Gastroesophageal sphincter (tissue), 4 donors: ENCODE measurements around the gene EXOSC6. TPM values are rescaled to one million over a fixed set of nuclear protein-coding genes. Genes with fewer than 3 reads are reported as not detected.
A peak's percentile ranks its signal among the peaks of the same experiment; 100 is the strongest.
"Not testable (repeated sequence)": the region's sequence is repeated elsewhere in the genome, so short reads cannot be mapped to it uniquely, and the experiment has no call there.

Experiments used
- ATAC-seq: fragments of 150-250 bp; one replicate; pipeline ENCODE4 v1.9.1; 2016; ENCODE audit warnings: mild to moderate bottlenecking, moderate library complexity
- H3K27ac ChIP-seq, 4 donors: fragments of 200-600 bp; sonication (generic) in 3 of 4; 1 replicate in 3 of 4; 2 replicates in 1 of 4; pipeline ENCODE4 v1.5.1; 2016 to 2019
- H3K27me3 ChIP-seq: fragments of 200-600 bp; sonication (generic); one replicate; pipeline ENCODE4 v1.5.1; 2019
- H3K36me3 ChIP-seq, 2 donors: fragments of 200-600 bp; sonication (generic); one replicate each; pipeline ENCODE4 v1.5.1; 2019; ENCODE audit warnings: control low read depth in 1 of 2
- H3K4me1 ChIP-seq, 3 donors: fragments of 200-600 bp; sonication (generic); 1 replicate in 2 of 3; 2 replicates in 1 of 3; pipeline ENCODE4 v1.5.1; 2016 to 2019; ENCODE audit warnings: control low read depth in 2 of 3
- H3K4me3 ChIP-seq, 2 donors: fragments of 200-600 bp; sonication (generic); one replicate each; pipeline ENCODE4 v1.5.1; 2019; ENCODE audit warnings: mild to moderate bottlenecking in 1 of 2, moderate library complexity in 1 of 2
- H3K9me3 ChIP-seq, 3 donors: fragments of 200-600 bp; sonication (generic); one replicate each; pipeline ENCODE4 v1.5.1; 2017 to 2019; ENCODE audit warnings: control low read depth in 2 of 3
- EP300 ChIP-seq: sonication (generic); formaldehyde crosslinking; IDR thresholded peaks from one replicate; pipeline ENCODE4 v1.6.1; 2017; ENCODE audit warnings: antibody characterized with exemption, mild to moderate bottlenecking
- POLR2A ChIP-seq, 2 donors: fragments of 450-650 bp; IDR thresholded peaks; one replicate each; pipeline ENCODE4 v1.6.1; 2017; ENCODE audit warnings: antibody characterized with exemption in 2 of 2, mild to moderate bottlenecking in 2 of 2, moderate library complexity in 1 of 2
- POLR2AphosphoS5 ChIP-seq: sonication (generic); formaldehyde crosslinking; IDR thresholded peaks from one replicate; pipeline ENCODE4 v1.6.1; 2017; ENCODE audit warnings: antibody characterized with exemption
- WGBS, 2 donors: methylation state at CpG; one replicate each; pipeline ENCODE4 v1.1.5; 2018; ENCODE audit warnings: low coverage in 1 of 2; 5-methylcytosine and 5-hydroxymethylcytosine counted together
- total RNA-seq, 4 donors: library from RNA; depleted of rRNA; stranded (reverse); fragments of >200 nt; gene quantifications; one replicate each; pipeline ENCODE4 v1.1.0, GENCODE V29; 2016
- TF ChIP-seq, protein P1 (sequence below), 4 experiments: fragments of 200-600 bp in 2 of 4; fragments of 450-650 bp in 2 of 4; sonication (generic) in 1 of 4; IDR thresholded peaks; one replicate each; pipeline ENCODE4 v1.5.1; 2017 to 2019; ENCODE audit warnings: antibody characterized with exemption in 4 of 4, mild to moderate bottlenecking in 2 of 4, moderate library complexity in 2 of 4

EXOSC6 gene
- total RNA-seq, 4 donors from 2014 or later, result 23.0 to 31.1 (median 26.4) TPM

DNA sequence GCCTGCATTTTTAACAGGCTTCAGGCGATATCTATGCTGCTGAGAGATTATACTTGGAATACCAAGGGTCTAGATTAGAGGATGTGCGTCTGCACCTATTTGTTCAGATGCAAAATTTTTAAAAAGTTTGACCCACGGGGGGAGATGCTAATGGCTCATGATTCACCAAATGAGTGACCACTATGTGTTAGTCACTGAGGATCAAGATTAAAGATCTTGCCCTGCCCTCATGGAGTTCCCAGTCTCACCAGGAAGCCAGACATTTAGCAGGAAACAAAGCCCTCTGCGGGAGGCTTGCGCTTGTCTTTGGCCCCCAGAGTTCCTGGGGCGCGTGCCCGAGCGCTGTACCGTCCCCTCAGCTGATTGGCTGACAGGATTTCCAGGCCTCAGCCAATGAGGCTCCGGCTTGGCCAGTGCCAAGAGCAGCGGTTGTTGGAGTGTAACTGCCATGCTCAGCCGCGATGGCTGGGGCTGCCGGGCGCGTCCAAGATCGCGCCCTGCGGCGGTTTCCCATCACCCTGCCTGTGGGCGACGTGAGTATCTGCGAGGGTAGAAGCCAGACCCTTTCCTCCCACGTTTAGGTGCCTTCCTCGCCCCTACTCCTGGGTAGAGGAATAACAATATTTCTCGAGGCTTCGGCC lies 42.8 kb upstream of the EXOSC6 start:
- 77% methylated on average over 7 of the region's 28 CpGs; no CpG with 5 or more reads in 1 of the 2 donors for WGBS, 2 donors
- TF ChIP-seq, protein P1, sequence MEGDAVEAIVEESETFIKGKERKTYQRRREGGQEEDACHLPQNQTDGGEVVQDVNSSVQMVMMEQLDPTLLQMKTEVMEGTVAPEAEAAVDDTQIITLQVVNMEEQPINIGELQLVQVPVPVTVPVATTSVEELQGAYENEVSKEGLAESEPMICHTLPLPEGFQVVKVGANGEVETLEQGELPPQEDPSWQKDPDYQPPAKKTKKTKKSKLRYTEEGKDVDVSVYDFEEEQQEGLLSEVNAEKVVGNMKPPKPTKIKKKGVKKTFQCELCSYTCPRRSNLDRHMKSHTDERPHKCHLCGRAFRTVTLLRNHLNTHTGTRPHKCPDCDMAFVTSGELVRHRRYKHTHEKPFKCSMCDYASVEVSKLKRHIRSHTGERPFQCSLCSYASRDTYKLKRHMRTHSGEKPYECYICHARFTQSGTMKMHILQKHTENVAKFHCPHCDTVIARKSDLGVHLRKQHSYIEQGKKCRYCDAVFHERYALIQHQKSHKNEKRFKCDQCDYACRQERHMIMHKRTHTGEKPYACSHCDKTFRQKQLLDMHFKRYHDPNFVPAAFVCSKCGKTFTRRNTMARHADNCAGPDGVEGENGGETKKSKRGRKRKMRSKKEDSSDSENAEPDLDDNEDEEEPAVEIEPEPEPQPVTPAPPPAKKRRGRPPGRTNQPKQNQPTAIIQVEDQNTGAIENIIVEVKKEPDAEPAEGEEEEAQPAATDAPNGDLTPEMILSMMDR (IDR thresholded peaks at IDR 0.05), result no peak
- no peak for TF ChIP-seq EP300
- TF ChIP-seq POLR2AphosphoS5, result no peak
- TF ChIP-seq POLR2A (IDR thresholded peaks at IDR 0.05), result no peak
- no peak for ATAC-seq

DNA sequence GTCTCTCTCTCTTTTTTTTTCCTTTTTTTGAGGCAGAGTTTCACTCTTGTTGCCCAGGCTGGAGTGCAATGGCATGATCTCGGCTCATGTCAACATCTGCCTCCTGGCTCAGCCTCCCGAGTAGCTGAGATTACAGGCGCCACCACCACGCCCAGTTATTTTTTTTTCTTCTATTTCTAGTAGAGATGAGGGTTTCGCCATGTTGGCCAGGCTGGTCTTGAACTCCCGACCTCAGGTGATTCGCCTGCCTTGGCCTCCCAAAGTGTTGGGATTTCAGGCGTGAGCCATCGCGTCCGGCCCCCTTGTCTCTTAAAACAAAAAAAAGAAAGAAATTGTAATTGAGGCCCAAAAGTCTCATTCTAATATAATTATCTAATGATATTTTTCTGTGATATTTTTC lies 40.4 kb upstream of the EXOSC6 start:
- not testable (repeated sequence) for ATAC-seq, H3K27me3 ChIP-seq, H3K4me3 ChIP-seq, H3K36me3 ChIP-seq, H3K27ac ChIP-seq, H3K9me3 ChIP-seq
- WGBS, 2 donors, result 87 to 96% methylated on average over 5 to 8 of the region's 11 CpGs
- H3K4me1 ChIP-seq, result peaks cover 0 to 23% (median 6%) of the 10 kb centered on the region in 3 donors

More for the DNA sequence above, 42.8 kb upstream of the EXOSC6 start:
- no peak overlapping the region for H3K4me3 ChIP-seq
- H3K9me3 ChIP-seq, result no peaks in the 10 kb centered on the region
- H3K27ac ChIP-seq, result no peak overlapping the region
- H3K36me3 ChIP-seq, result no peaks in the 10 kb centered on the region
- no peaks in the 10 kb centered on the region for H3K27me3 ChIP-seq
- peaks cover 0 to 16% (median 0%) of the 10 kb centered on the region in 3 donors for H3K4me1 ChIP-seq

DNA sequence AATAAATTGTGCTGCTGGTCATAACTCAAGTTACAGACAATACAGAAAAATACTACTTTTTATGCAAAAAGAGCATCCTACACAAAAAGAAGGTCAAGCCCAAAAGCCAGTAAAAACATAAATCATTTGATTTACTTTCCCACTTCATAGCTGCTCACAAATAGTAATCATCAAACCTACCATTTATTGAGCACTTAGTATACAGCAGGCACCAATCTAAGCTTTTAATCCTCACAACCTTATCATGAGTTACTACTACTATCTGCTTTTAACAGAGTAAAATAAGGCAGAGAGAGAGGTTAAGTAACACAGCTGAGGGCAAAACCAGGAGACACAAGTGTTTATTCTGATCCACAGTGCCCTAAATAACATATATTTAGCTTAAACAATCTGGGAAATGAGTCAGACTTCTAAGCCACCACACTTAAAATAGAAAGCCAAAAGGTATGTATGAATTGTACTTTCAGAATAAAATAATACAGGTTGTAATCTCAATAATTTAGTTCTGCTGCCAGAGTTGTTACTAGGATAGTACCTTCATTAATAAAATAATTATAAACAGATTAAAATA lies 39.3 kb upstream of the EXOSC6 start:
- no peaks in the 10 kb centered on the region for H3K27me3 ChIP-seq
- no peak overlapping the region for H3K4me3 ChIP-seq
- H3K36me3 ChIP-seq, result no peaks in the 10 kb centered on the region
- no peaks in the 10 kb centered on the region for H3K9me3 ChIP-seq
- peaks cover 0 to 31% (median 6%) of the 10 kb centered on the region in 3 donors for H3K4me1 ChIP-seq
- TF ChIP-seq, protein P1 (IDR thresholded peaks at IDR 0.05), result no peak
- no peak for TF ChIP-seq POLR2AphosphoS5
- TF ChIP-seq EP300, result no peak
- no peak for TF ChIP-seq POLR2A (IDR thresholded peaks at IDR 0.05)
- ATAC-seq, result no peak
- H3K27ac ChIP-seq, result no peak overlapping the region

DNA sequence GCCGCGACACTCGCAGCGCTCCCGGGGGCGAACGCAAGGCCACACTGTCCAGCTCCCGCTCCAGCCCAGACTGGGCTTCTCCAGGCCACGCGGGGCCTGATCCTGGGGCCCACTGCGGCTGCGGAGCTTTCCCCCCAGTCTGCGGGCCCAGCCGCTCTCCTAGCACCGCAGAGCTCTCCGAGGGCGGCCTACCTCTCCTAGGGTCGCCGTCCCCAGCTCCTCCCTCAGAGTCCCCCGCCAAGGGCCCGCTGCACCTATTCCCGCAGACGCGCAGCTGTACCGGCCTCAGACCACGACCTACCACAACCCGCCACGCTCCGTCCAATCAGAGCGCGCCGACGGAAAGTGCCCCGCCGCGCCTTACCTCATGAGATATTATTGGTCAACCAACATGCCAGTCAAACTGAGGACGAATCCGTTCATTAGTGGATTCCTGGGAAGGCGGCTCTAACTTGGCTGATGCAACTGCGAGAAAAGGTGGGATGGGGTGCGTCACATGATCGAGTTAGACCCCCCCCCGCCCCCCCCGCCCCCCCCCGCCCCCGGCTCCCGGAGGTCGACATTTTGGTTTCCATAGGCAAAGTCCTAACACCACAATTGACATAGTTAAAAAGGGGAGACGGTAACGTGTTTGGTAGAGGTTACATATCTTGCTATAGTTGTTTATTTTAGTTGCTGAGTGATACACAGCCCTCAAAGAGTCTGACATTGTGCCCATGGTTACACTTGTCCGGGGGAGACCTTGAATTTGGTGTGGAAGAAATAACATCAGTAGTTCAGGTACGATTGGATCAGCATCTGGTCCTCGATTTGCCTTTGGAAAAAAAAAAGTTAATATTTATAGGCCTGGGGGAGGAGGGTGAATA lies 37.7 kb upstream of the EXOSC6 start, which contains the start of gene AARS1:
Gene AARS1 (minus strand): TSS at position 278 of the 866 bp plus-strand sequence. CDS start 6,743 bp downstream, outside the sequence.
- peak within 1 kb of the TSS; percentile 83 to 99 (median 96) for H3K27ac ChIP-seq
- peaks cover 0 to 12% of the 10 kb centered on the region in 2 donors for H3K36me3 ChIP-seq
- TF ChIP-seq EP300, result no peak
- TF ChIP-seq POLR2AphosphoS5, result peak; percentile 99
- peak; percentile 95 to 96 for TF ChIP-seq POLR2A (IDR thresholded peaks at IDR 0.05)
- TF ChIP-seq, protein P1 (IDR thresholded peaks at IDR 0.05), result peak in 2 of 4 experiments; percentile 26 to 31
- ATAC-seq, result peak; percentile 100
- 3 to 12% methylated on average over 5 to 6 of the region's 53 CpGs for WGBS, 2 donors
- H3K9me3 ChIP-seq, result no peaks in the 10 kb centered on the region
- peaks cover 0 to 40% (median 6%) of the 10 kb centered on the region in 3 donors for H3K4me1 ChIP-seq
- H3K4me3 ChIP-seq, result peak within 1 kb of the TSS; percentile 69 to 73
- H3K27me3 ChIP-seq, result no peaks in the 10 kb centered on the region

DNA sequence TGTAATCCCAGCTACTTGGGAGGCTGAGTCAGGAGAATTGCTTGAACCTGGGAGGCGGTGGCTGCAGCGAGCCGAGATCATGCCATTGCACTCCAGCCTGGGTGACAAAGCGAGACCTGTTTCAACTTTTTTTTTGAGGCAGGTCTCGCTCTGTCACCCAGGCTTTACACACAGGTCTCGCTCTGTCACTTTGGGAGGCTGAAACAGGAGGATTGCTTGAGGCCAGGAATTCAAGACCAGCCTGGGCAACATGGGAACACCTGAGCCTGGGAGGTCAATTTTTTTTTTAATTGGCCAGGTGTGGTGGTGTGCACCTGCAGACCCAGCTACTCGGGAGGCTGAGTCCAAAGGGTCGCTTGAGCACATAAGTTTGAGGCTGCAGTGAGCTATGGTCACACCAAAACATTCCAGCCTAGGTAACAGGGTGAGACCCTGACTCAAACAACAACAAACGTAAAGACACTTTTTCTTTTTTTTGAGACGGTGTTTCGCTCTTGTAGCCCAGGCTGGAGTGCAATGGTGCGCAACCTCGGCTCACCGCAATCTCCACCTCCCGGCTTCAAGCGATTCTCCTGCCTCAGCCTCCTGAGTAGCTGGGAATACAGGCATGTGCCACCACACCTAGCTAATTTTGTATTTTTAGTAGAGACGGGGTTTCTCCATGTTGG lies 35.7 kb upstream of the EXOSC6 start:
- not testable (repeated sequence) for H3K9me3 ChIP-seq, H3K27me3 ChIP-seq, ATAC-seq
- Histone ChIP-seq H3K36me3 (peaks cover 0 to 33% of the 10 kb centered on the region in 2 donors), H3K27ac (peak overlapping the region in 3 of 4 donors; percentile 95 to 99 (median 96)), H3K4me3 (peak overlapping the region in 1 of 2 donors; percentile 69), H3K4me1 (peaks cover 0 to 40% (median 6%) of the 10 kb centered on the region in 3 donors)
- 94 to 96% methylated on average over 12 to 13 of the region's 17 CpGs for WGBS, 2 donors
